IMR-90 (cell line): ENCODE results near the gene PLCH1. TPM values are rescaled to one million over a fixed set of nuclear protein-coding genes. Genes with fewer than 3 reads are reported as not detected.

Source experiments
- ATAC-seq: fragments of 200-7000 bp; cut with Tn5 transposase; 2 replicates; pipeline ENCODE4 v1.9.1; 2020; ENCODE audit warnings: low read depth, mild to moderate bottlenecking, moderate library complexity
- BruUV-seq: library from RNA; stranded (reverse); fragments of 400-500 nt; replicated peaks from 2 replicates; lab custom pipeline; 2021; lab: Mats Ljungman, UMichigan
- CTCF ChIA-PET: fragments of 300-600 bp; formaldehyde crosslinking; extraction: SDS; loops from one replicate; lab custom pipeline; 2021; ENCODE audit warnings: antibody characterized with exemption; lab: Yijun Ruan, JAX
- POLR2A ChIA-PET: fragments of 300-600 bp; sonication (Branson Sonifier 250); formaldehyde crosslinking; loops from one replicate; lab custom pipeline; 2022; ENCODE audit warnings: antibody characterized with exemption; ENCODE audit not compliant: unreplicated experiment; lab: Charles Lee
- DNase-seq: peaks from one replicate; pipeline ENCODE4 v3.0.0; 2013
- H2AFZ ChIP-seq: replicated peaks from 2 replicates; pipeline ENCODE3; 2013; ENCODE audit warnings: low read length, mild to moderate bottlenecking; ENCODE audit not compliant: poor library complexity
- H2AK5ac ChIP-seq: 2 replicates; pipeline ENCODE4 v1.6.1; 2013; ENCODE audit warnings: low read depth, low read length, inconsistent platforms
- H2AK9ac ChIP-seq: replicated peaks from 2 replicates; pipeline ENCODE3; 2013; ENCODE audit warnings: mild to moderate bottlenecking, low read depth, low read length, moderate library complexity; ENCODE audit not compliant: poor library complexity
- H2BK120ac ChIP-seq: 2 replicates; pipeline ENCODE4 v1.6.1; 2013; ENCODE audit warnings: low read depth, low read length, inconsistent platforms
- H2BK15ac ChIP-seq: 3 replicates; pipeline ENCODE4 v1.6.1; 2013; ENCODE audit warnings: low read depth, low read length, inconsistent platforms
- H2BK20ac ChIP-seq: 2 replicates; pipeline ENCODE4 v1.6.1; 2013; ENCODE audit warnings: low read depth, mild to moderate bottlenecking, inconsistent platforms, low read length, moderate library complexity
- H2BK5ac ChIP-seq: 2 replicates; pipeline ENCODE4 v1.6.1; 2013; ENCODE audit warnings: mild to moderate bottlenecking, low read depth, low read length, inconsistent platforms; ENCODE audit not compliant: poor library complexity, severe bottlenecking
- H3K14ac ChIP-seq: replicated peaks from 2 replicates; pipeline ENCODE4 v1.6.1; 2013; ENCODE audit warnings: low read depth, low read length, inconsistent platforms
- H3K18ac ChIP-seq: 2 replicates; pipeline ENCODE4 v1.6.1; 2013; ENCODE audit warnings: low read depth, low read length, control low read depth
- H3K23ac ChIP-seq: 2 replicates; pipeline ENCODE4 v1.6.1; 2013; ENCODE audit warnings: low read depth, low read length, inconsistent platforms
- H3K27ac ChIP-seq: 2 replicates; pipeline ENCODE4 v1.5.1; 2013; ENCODE audit warnings: mild to moderate bottlenecking, control low read depth, low read length; ENCODE audit not compliant: insufficient read depth
- H3K27me3 ChIP-seq: 2 replicates; pipeline ENCODE4 v1.6.1; 2013; ENCODE audit warnings: low read length; ENCODE audit not compliant: control insufficient read depth, insufficient read depth
- H3K36me3 ChIP-seq: 2 replicates; pipeline ENCODE4 v1.6.1; 2013; ENCODE audit warnings: low read length, mixed read lengths; ENCODE audit not compliant: control insufficient read depth, insufficient read depth
- H3K4ac ChIP-seq: 2 replicates; pipeline ENCODE4 v1.6.1; 2013; ENCODE audit warnings: low read depth, low read length, inconsistent platforms
- H3K4me1 ChIP-seq: 2 replicates; pipeline ENCODE4 v1.6.1; 2013; ENCODE audit warnings: low read length, mixed read lengths; ENCODE audit not compliant: control insufficient read depth, insufficient read depth
- H3K4me2 ChIP-seq: 2 replicates; pipeline ENCODE4 v1.6.1; 2013; ENCODE audit warnings: low read depth, mild to moderate bottlenecking, control low read depth, low read length, moderate library complexity
- H3K4me3 ChIP-seq: 2 replicates; pipeline ENCODE4 v1.5.1; 2013; ENCODE audit warnings: low read depth, mild to moderate bottlenecking, control low read depth, low read length, moderate library complexity; ENCODE audit not compliant: insufficient read depth
- H3K56ac ChIP-seq: 2 replicates; pipeline ENCODE4 v1.6.1; 2013; ENCODE audit warnings: low read length, inconsistent platforms; ENCODE audit not compliant: insufficient read depth; ENCODE audit errors: extremely low read depth
- H3K79me1 ChIP-seq, 2 experiments: 2 replicates each; pipeline ENCODE4 v1.6.1; 2013; ENCODE audit warnings: low read length in 2 of 2, inconsistent platforms in 1 of 2, low read depth in 1 of 2
- H3K9ac ChIP-seq: 2 replicates; pipeline ENCODE4 v1.6.1; 2013; ENCODE audit warnings: low read depth, low read length, control low read depth
- H3K9me1 ChIP-seq: 2 replicates; pipeline ENCODE4 v1.6.1; 2013; ENCODE audit warnings: low read length, inconsistent platforms; ENCODE audit not compliant: insufficient read depth
- H3K9me3 ChIP-seq: 2 replicates; pipeline ENCODE4 v1.6.1; 2013; ENCODE audit warnings: low read length; ENCODE audit not compliant: control insufficient read depth, insufficient read depth
- H4K20me1 ChIP-seq: 2 replicates; pipeline ENCODE4 v1.6.1; 2013; ENCODE audit warnings: low read length, inconsistent platforms; ENCODE audit not compliant: insufficient read depth
- H4K5ac ChIP-seq: 2 replicates; pipeline ENCODE4 v1.6.1; 2013; ENCODE audit warnings: mild to moderate bottlenecking, low read depth, low read length, control low read depth
- H4K8ac ChIP-seq, 2 experiments: 2 replicates each; pipeline ENCODE4 v1.6.1; 2013; ENCODE audit warnings: low read depth in 2 of 2, low read length in 2 of 2, control low read depth in 1 of 2, inconsistent platforms in 1 of 2
- H4K91ac ChIP-seq: 2 replicates; pipeline ENCODE4 v1.6.1; 2013; ENCODE audit warnings: low read depth, low read length, inconsistent platforms; ENCODE audit not compliant: insufficient read depth
- BHLHE40 ChIP-seq: fragments of 150-350 bp; IDR thresholded peaks from 2 replicates; pipeline ENCODE4 v1.6.1; 2016; ENCODE audit warnings: mild to moderate bottlenecking, low read depth, low read length
- CEBPB ChIP-seq: IDR thresholded peaks from 2 replicates; pipeline ENCODE4 v1.6.1; 2012; ENCODE audit warnings: low read depth, low read length, improper control_type of control experiment
- CTCF ChIP-seq: conservative IDR thresholded peaks from 2 replicates; pipeline ENCODE4 v1.5.1; 2012; ENCODE audit warnings: mild to moderate bottlenecking, low read depth, low read length, improper control_type of control experiment
- MXI1 ChIP-seq: IDR thresholded peaks from 2 replicates; pipeline ENCODE4 v1.6.1; 2012; ENCODE audit warnings: low read depth, mild to moderate bottlenecking, low read length, moderate library complexity, borderline replicate concordance
- POLR2A ChIP-seq: IDR thresholded peaks from 2 replicates; pipeline ENCODE4 v1.6.1; 2012; ENCODE audit warnings: mild to moderate bottlenecking, low read depth, low read length
- RAD21 ChIP-seq: IDR thresholded peaks from 2 replicates; pipeline ENCODE4 v1.6.1; 2012; ENCODE audit warnings: low read length, improper control_type of control experiment
- RCOR1 ChIP-seq: IDR thresholded peaks from 2 replicates; pipeline ENCODE4 v1.6.1; 2012; ENCODE audit warnings: mild to moderate bottlenecking, low read length, improper control_type of control experiment; ENCODE audit not compliant: insufficient replicate concordance
- WGBS, 2 experiments: methylation state at CpG; one replicate each; pipeline versions ENCODE4 v1.1.5 to v1.1.7; 2013; ENCODE audit warnings: missing lambda C conversion rate in 2 of 2; ENCODE audit not compliant: insufficient read length in 1 of 2; ENCODE audit errors: extremely low coverage in 2 of 2; 5-methylcytosine and 5-hydroxymethylcytosine counted together
- dilution Hi-C: fragments of 300-500 bp; cut with HindIII; formaldehyde crosslinking; loops from one replicate; pipeline ENCODE4 v1.14.3; 2018; ENCODE audit warnings: low sequenced_read_pairs; ENCODE audit not compliant: unreplicated experiment
- in situ Hi-C: fragments of 300-500 bp; cut with MboI; formaldehyde crosslinking; loops from 3 replicates; pipeline ENCODE4 v1.14.3; 2019; ENCODE audit warnings: low sequenced_read_pairs, inconsistent platforms, mixed read lengths
- intact Hi-C: fragments of 100-400 bp; cut with micrococcal nuclease; formaldehyde crosslinking; loops from 2 replicates; pipeline ENCODE4 v1.10.0; 2022
- polyA plus RNA-seq, 3 experiments: library from polyadenylated mRNA; depleted of rRNA; stranded (reverse); fragments of >200 nt; gene quantifications; 2 replicates each; pipeline ENCODE4 v1.2.3, GENCODE V29; 2012; ENCODE audit warnings: low replicate concordance in 1 of 3
- total RNA-seq: library from RNA; depleted of rRNA; stranded (reverse); fragments of >200 nt; gene quantifications from 2 replicates; pipeline ENCODE4 v1.2.3, GENCODE V29; 2012
- TF ChIP-seq, protein P1 (sequence below): fragments of 150-350 bp; IDR thresholded peaks from 2 replicates; pipeline ENCODE4 v1.6.1; 2016; ENCODE audit warnings: low read depth, mild to moderate bottlenecking, low read length, moderate library complexity, borderline replicate concordance

The PLCH1 gene
- total and polyA plus RNA-seq, 2 of the 4 experiments (the other 2 are of a cell fraction) = not detected

- no peaks in the 10 kb centered on the region for H3K36me3 ChIP-seq
- ChIA-PET CTCF (no interaction called here), POLR2A (no interaction called here)
- H2BK5ac ChIP-seq = no peak overlapping the region
- no peak overlapping the region for H2AK9ac ChIP-seq
- H3K4me2 ChIP-seq = no peak overlapping the region
- H3K9me1 ChIP-seq = no peaks in the 10 kb centered on the region
- no peak overlapping the region for H2AK5ac ChIP-seq
- H3K18ac ChIP-seq = no peak overlapping the region
- no peak overlapping the region for H3K4me3 ChIP-seq
- intact Hi-C loops = no loop called here
- BruUV-seq = no TSS peak
- in situ Hi-C loops = no loop called here
- H3K4me1 ChIP-seq = no peaks in the 10 kb centered on the region
- no peak overlapping the region for H2BK20ac ChIP-seq
- no peak overlapping the region for H3K9ac ChIP-seq
- dilution Hi-C loops = no loop called here
- no peaks in the 10 kb centered on the region for H3K9me3 ChIP-seq
- no peaks in the 10 kb centered on the region for H4K20me1 ChIP-seq
- H2BK120ac ChIP-seq = no peak overlapping the region
- no peaks in the 10 kb centered on the region for H3K27me3 ChIP-seq
- H3K4ac ChIP-seq = no peak overlapping the region
- TF ChIP-seq CEBPB (no peak), BHLHE40 (no peak), POLR2A (no peak), MXI1 (no peak), CTCF (no peak), RAD21 (no peak), RCOR1 (no peak)
- TF ChIP-seq, protein P1, sequence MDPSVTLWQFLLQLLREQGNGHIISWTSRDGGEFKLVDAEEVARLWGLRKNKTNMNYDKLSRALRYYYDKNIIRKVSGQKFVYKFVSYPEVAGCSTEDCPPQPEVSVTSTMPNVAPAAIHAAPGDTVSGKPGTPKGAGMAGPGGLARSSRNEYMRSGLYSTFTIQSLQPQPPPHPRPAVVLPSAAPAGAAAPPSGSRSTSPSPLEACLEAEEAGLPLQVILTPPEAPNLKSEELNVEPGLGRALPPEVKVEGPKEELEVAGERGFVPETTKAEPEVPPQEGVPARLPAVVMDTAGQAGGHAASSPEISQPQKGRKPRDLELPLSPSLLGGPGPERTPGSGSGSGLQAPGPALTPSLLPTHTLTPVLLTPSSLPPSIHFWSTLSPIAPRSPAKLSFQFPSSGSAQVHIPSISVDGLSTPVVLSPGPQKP = no peak
- H4K91ac ChIP-seq = no peak overlapping the region
- no peaks in the 10 kb centered on the region for H3K79me1 ChIP-seq
- ATAC-seq (no peak), DNase-seq (no peak)
- H4K5ac ChIP-seq = no peak overlapping the region
- WGBS, 2 experiments = no CpG with 5 or more reads among the region's 1 CpG
- H2AFZ ChIP-seq = no peak overlapping the region
- no peak overlapping the region for H2BK15ac ChIP-seq
- H3K23ac ChIP-seq = no peak overlapping the region
- no peak overlapping the region for H3K56ac ChIP-seq
- no peak overlapping the region for H3K14ac ChIP-seq
- no peak overlapping the region for H3K27ac ChIP-seq
- no peak overlapping the region for H4K8ac ChIP-seq
Measured at GRCh38 chr3:155656466-155656865, 88.4 kb downstream of the PLCH1 start.
